Posterior cingulate gyrus (tissue), 11 donors: ENCODE results near the gene CD84.
"Not testable (repeated sequence)": the region's sequence is repeated elsewhere in the genome, so short reads cannot be mapped to it uniquely, and the experiment has no call there.

ENCODE experiments used
- DNase-seq, 10 donors: peaks; one replicate each; pipeline versions ENCODE4 v3.0.0 to v3.0.0-alpha.2; 2020 to 2021; ENCODE audit warnings: mixed read lengths in 3 of 10
- intact Hi-C: fragments of 100-400 bp; cut with DNase I; formaldehyde crosslinking; loops from one replicate; pipeline ENCODE4 v1.15.1; 2023

The CD84 gene

GRCh38 chr1:160546942-160547341 is 32.4 kb downstream of the CD84 start:
- intact Hi-C loops, result no loop called here
- no peak for DNase-seq

GRCh38 chr1:160544647-160545046 is 34.6 kb downstream of the CD84 start:
- DNase-seq, result no peak
- intact Hi-C loops, result no loop called here

GRCh38 chr1:160542303-160542945 is 36.9 kb downstream of the CD84 start:
- intact Hi-C loops, result no loop called here
- no peak for DNase-seq

- intact Hi-C loops, result no loop called here
- no peak for DNase-seq
These were observed 37.5 kb downstream of the CD84 start for GRCh38 chr1:160541622-160542302.

GRCh38 chr1:160540859-160541233 is 38.5 kb downstream of the CD84 start:
- intact Hi-C loops, result no loop called here
- no peak for DNase-seq

GRCh38 chr1:160539990-160540858 is 39.1 kb downstream of the CD84 start:
- no peak for DNase-seq
- intact Hi-C loops, result no loop called here

GRCh38 chr1:160539684-160539989 is 39.7 kb downstream of the CD84 start:
- intact Hi-C loops, result no loop called here
- DNase-seq, result no peak

- no peak for DNase-seq
- intact Hi-C loops, result no loop called here
These were observed 40.2 kb downstream of the CD84 start for GRCh38 chr1:160538985-160539651.

GRCh38 chr1:160537714-160538665 is 41.3 kb downstream of the CD84 start:
- DNase-seq, result no peak
- intact Hi-C loops, result no loop called here

- DNase-seq, result no peak
- intact Hi-C loops, result no loop called here
These were observed 44.3 kb downstream of the CD84 start for GRCh38 chr1:160534823-160535605.

GRCh38 chr1:160532557-160532813 is 46.8 kb downstream of the CD84 start:
- DNase-seq, result peak in 2 of 10 donors; percentile 77 to 78
- intact Hi-C loops, result not testable (repeated sequence)

GRCh38 chr1:160531809-160532556 is 47.3 kb downstream of the CD84 start:
- DNase-seq, result peak in 2 of 10 donors; percentile 70 to 75
- intact Hi-C loops, result not testable (repeated sequence)

- intact Hi-C loops, DNase-seq: not testable (repeated sequence)
These were observed 49.8 kb downstream of the CD84 start for GRCh38 chr1:160529401-160529952.

- intact Hi-C loops, DNase-seq: not testable (repeated sequence)
These were observed 55.5 kb downstream of the CD84 start for GRCh38 chr1:160523789-160524188.

GRCh38 chr1:160522622-160523345 is 56.5 kb downstream of the CD84 start, which contains the start of gene SLAMF6:
Gene SLAMF6 (minus strand): TSS chr1:160523255. CDS start chr1:160523192, 63 bp downstream.
- DNase-seq, result no peak
- intact Hi-C loops, result no loop called here

- intact Hi-C loops, result no loop called here
- no peak for DNase-seq
These were observed 57.2 kb downstream of the CD84 start for GRCh38 chr1:160522136-160522535.

GRCh38 chr1:160521554-160521953 is 57.7 kb downstream of the CD84 start:
- no peak for DNase-seq
- intact Hi-C loops, result no loop called here

- no peak for DNase-seq
- intact Hi-C loops, result no loop called here
These were observed 58.3 kb downstream of the CD84 start for GRCh38 chr1:160520999-160521398.
